ENCODE results near the gene TTC36.
"Not testable (repeated sequence)": the region's sequence is repeated elsewhere in the genome, so short reads cannot be mapped to it uniquely, and the experiment has no call there.

TTC36 gene

GRCh38 chr11:118574636-118575035 lies 47.4 kb downstream of the TTC36 start:
- no peak for DNase-seq (ENCODE audit: insufficient read length, low spot score)
- no peak for FAIRE-seq

GRCh38 chr11:118577995-118578394 lies 50.7 kb downstream of the TTC36 start:
- DNase-seq (ENCODE audit: insufficient read length, low spot score); FAIRE-seq: not testable (repeated sequence)

Data from HTR-8/SVneo (cell line).